Stimulated activated CD8-positive, alpha-beta memory T cell treated with anti-CD3 and anti-CD28 coated beads, Interleukin-7, amount 100 ng/mL, for 4 hours (primary cell): Measurements from ENCODE around the gene SMYD3.

Experiments used
- DNase-seq, 2 donors: peaks; one replicate each; pipeline ENCODE4 v3.0.0-alpha.2; 2020; ENCODE audit warnings: low read depth in 2 of 2

SMYD3 gene

DNA sequence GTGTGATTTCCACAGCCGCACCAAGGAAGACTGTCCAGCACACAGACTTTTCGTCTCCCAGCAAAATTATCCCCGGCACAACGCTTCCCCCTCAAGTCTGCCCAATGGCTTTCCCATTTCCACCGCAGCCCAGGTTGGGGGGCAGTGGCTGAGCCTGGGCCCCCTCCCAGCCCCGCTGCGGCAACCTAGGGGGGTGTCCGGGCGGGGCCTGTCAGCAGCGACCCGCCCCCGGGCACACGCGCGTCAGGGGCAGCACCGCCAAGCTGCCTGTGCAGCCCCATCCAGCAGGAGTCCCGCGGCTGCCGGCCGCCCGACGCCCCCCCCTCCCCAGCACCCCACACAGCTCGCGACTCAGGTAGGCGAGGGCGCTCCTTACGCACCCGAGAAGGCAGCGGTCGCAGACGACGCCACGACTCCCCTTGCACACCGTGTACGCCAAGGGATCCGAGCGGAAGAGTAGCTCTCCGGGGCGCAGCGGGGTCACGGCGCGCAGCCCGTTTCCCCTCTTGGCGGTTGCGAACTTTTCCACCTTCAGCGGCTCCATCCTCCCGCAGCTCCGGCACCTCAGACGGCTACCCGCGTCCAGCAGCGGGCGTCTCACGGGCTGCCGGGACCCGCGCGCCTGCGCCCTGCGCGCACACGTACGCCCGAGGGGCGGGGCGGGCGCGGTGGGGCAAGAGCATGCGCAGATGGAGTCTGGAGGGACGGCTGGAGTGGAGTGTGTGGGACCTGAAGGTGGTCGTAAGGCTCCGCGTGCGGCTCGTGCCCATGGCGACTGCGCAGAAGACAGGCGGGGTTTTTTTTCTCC, at the start of gene SMYD3:
SMYD3 (minus strand) TSS at position 606 of the 808 bp plus-strand sequence.
- peak; percentile 40 to 68 for DNase-seq

DNA sequence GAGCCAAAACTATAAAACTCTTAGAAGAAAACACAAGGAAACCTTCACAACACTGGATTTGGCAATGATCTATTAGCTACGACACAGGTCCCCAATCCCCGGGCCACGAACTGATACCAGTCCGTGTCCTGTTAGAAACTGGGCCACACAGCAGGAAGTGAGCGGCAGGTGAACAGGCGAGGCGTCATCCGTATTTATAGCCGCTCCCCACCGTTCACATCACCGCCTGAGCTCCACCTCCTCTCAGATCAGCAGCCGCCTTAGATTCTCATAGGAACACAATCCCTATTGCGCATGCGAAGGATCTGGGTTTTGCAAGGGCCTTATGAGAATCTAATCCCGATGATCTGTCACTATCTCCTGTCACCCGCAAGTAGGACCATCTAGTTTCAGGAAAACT, 47.1 kb upstream of the SMYD3 start:
- DNase-seq = no peak

DNA sequence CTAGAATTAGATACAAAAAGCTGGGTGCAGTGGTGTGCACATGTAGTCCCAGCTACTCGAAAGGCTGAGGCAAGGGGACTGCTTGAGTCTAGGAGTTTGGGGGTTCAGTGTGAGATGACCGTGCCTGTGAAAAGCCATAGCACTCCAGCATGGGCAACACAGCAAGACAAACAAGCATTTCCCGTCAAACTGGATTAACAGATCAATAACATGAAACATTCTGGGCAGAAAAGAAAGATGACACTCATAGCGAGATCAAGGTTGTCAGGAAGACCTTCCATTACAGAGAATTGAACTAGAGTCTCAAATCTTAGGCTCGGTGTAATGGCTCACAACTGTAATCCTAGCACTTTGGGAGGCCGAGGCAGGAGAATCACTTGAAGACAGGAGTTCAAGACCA, 45.0 kb upstream of the SMYD3 start:
- DNase-seq = no peak

DNA sequence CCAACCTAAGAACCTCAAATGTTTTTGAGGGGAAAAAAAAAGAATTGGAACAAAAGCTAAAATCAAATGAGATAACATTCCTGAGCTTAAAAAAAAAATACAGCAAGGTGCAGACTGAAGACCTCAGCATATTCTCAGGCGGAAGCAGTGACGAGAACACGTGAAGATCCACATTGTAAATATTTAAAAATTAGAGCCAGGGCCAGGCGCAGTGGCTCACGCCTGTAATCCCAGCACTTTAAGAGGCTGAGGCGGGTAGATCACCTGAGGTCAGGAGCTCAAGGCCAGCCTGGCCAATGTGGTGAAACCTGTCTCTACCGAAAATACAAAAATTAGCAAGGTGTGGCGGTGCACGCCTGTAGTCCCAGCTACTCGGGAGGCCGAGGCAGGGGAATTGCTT, 43.3 kb upstream of the SMYD3 start:
- no peak for DNase-seq

DNA sequence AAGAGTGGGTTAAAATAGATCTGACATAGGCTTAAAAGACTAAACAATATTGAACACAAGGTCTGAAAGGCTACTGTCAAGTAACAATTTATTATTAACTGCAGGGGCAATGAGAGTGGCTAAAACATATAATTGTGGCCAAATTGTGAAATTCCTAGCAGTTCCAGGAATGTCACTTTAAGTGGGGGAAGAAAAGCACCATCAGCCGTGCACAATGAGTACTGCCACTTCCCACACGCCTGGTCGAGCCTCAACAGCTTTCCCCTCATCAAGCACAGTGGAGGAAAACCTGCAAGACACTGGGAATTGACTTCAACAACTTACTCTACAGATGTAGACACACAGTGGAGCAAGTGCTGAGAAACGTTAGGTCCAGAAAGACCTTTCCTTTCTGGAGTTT, 42.6 kb upstream of the SMYD3 start:
- no peak for DNase-seq

DNA sequence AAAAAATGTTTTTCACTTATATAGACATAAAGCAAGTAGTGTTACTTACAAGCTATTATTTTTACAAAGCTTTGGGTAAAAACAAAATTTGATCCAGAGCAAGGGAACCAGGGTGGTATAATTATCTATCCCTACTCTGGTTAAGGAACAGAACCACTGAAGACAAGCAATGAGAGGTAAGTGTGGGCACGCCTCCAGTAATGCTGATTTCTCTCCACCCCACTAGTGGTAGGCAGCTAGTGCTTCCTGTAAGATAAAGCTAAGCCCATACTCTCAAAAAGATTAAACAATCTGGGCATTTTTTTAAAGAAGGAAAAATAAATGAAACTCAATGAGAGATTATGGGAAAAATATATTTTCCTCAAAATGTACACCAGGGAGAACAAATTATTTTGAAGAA, 36.9 kb upstream of the SMYD3 start:
- DNase-seq = no peak

DNA sequence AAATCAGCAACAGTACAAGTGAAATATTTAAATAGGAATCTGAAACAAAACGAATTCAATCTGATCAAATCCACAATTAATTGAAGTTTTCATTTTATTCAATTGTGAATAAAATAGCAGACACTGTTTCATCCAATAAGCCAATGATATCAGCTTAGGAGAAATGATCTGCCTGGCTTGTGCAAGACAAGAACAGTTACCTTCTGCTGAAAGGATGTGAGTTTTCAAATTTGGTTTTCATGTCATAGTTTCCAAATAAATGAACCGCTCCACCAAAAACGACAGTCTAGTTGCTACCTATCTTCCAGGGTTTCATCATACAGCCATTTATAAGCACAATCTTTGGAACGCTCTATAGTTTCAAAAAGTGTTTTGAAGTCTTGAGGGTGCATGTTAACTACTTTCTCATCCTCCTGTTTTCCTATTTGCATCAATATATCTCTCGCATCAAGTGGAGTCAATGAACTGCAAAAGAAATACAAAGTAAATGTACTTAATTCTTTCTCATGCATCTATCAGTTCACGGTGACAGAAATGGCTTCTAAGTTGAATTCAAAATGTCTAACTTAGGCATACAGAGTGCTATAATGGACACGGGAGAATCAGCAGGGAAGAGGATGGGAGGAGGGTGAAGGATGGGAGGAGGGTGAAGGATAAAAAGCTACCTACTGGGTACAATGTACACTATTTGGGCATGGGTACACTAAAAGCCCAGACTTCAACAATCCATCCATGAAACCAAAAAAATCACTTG, 33.8 kb upstream of the SMYD3 start:
- DNase-seq = no peak

DNA sequence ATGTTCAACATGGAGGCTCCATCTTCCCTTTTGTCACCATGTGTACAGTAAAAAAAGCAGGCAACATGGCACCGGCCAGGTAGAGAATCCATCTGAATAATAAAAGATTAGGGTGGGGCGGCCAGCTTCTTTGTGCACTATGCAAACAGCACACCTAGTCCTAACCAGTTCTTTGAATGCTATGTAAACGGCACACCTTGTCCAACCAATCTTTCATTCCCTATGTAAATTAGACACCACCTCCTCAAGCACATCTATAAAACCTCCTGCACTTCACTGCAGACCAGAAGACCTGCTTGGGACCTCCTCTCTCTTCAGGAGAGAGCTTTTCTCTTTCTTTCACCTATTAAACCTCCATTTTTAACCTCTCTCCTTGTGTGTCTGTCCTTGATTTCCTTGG, 30.8 kb upstream of the SMYD3 start:
- DNase-seq = no peak

DNA sequence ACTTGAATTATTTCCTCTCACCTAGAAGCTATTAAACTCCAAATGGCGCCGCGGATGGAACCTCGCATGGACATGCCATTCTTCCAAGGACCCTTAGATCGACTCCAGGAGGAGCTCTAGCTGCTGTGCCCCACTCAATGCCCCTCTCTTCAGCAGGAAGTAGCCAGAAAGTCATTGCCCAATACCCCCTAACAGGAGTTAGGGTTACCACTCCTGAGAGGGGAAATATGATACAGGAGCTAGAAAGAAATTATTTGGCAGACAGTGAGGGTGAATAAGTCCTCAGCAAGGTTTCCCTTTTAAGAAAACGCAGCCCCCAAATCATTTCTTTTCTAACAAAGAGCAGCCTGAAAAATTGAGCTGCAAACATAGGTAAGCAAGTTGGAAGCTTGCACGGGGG, 30.4 kb upstream of the SMYD3 start:
- DNase-seq = no peak

DNA sequence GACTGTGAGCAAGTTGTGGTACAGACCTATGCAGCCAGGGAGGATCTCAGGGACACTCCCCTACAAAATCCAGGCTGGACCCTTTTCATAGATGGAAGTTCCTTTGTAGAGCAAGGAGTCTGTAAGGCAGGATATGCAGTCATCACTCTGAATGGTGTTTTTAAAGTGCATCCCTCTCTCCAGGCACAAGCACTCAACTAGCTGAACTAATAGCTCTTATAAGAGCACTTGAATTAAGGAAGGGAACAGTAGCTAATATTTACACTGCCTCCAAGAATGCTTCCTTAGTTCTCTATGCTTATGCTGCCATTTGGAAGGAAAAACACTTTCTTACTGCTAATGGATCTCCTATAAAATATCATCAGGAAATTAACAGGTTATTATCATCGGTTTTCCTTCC, 27.0 kb upstream of the SMYD3 start:
- no peak for DNase-seq

DNA sequence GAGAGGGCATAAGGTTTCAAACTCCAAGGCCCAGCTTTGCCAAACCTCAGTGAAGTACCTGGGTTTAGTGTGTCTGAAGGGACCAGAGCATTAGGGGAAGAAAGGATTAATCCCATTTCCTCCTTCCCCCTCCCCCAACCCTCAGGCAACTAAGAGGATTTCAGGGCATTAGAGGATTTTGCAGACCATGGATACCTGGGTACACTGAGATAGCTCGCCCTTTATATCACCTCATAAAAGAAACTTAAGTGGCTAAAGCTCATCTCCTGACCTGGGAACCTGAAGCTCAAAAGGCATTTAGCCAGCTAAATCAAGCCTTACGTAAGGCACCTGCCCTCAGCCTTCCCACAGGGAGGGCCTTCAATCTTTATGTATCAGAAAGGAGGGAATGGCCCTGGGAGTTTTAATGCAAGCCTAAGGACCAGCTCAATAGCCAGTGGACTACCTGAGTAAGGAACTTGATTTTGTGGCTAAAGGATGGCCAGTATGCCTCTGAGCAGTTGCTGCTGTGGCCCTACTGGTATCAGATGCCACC, 26.4 kb upstream of the SMYD3 start:
- DNase-seq = no peak

DNA sequence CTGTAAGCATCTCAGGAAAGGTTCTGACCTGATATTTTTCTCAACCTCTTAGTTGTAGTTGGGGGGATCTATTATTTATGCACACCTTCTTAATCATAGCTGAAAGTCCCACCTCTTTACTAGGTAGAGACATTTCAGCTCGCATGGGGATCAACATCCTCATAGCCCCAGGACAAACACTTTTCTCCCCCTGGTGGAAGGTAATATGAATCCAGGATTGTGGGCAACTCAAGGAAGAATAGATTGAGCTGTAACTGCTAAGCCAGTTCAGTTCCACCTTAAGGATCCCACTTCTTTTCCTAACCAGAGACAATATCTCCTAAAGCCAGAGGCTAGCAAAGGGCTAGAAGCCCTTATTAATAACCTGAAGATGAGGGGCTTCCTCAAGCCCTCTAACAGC, 25.4 kb upstream of the SMYD3 start:
- no peak for DNase-seq

DNA sequence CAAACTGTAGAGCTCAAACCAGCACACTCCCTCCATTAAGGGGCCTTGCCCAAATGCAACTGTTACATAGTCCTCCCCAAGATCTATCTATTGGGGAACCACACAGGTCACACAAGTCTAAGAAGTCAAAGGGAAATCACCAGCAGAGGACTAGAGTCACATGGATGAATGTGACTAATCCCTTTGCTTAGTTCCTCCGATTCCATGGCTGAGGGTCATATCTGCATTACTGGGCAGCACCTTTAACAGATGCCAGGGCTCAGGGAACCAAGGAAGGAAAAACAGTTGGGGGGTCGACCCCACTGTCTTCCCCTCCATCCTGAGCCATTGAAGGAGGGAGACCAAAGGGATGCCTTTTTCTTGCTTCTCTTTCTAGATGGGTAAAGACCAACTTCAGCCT, 23.4 kb upstream of the SMYD3 start:
- no peak for DNase-seq

DNA sequence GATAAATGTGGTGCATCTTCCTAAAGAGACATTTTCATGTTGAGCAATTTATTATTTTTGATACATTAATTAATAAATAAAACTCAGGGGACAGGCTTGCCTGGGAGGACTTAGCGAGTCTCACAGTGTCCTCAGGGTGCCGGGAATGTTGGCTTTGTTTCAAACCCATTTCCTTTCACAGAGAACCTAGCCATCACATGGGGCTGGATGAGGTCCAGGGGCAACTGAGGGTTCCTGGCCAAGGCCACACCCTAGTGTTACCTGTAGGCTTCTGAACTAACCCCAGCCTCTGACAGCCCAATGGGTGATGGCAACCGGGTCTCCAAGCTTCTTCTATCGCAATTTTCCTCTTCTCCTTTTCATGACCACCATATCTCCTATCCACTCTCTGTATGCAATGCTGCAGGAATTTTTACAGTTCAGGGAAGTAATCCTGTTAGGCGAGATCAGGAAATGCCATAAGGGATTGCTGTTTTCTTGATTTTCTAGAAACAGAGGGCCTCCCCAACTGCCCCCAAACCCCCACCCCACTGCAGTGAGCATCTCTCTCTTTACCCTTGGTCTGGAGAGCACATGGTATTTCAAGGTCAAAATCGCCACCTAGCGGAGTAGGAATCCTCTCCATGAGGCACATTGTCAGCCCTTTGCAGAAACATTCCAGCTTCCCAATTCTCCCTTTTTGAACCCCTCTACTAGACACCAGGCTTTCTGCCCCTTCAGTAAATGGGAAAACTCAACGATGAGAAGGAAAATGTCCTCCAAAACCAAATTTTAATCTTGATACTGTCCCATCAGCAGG, 22.1 kb upstream of the SMYD3 start:
- DNase-seq = no peak

DNA sequence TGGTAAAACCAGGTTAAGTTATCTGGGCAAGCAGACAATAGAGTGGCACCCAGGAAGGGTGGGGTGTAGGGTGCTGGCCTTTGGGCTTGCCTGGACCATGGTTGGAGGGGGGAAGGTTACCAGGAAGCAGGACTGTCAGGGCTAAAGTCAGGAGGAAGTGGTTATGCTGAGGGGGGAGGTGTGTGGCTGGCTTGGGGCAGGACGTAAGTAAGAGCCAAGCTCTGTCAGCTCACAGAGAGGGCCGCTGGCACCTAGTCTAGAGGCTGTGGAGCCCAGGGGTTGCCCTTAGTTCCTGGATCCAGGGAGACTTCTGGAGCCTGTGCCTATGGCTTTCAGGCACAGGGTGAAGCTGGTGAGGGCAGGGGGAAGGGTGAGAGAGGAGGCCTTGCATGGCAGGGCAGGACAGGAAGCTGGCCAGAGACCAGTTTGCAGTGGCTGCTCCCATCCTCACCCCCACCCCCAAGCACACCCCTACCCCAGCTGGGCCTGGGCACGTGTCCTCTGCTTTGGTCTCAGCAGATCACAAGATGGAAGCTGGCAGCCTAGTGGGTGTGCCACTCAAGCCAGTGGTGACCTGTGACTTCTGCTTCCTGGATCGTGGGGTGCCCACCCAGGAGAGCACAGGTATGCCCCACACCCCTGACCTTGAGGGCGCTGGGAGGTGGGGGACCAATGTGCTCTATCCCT, 20.5 kb upstream of the SMYD3 start:
- DNase-seq = no peak

DNA sequence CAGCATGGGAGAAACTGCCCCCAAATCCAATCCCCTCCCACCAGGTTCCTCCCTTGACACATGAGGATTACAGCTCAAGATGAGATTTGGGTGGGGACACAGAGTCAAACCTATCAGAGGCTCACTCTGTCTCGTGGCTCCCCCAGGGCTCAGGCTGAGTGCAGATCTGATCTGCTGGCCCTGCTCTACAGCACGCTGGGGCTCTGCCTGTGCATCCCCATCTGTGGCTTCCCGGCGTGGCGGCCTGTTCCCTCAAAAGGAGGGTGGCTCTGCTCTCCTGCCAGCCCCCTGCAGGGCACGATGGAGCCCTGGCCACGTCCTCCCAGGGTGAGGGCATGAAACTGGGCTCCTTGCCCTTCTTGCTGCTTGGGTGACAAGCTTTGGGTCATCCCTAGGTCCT, 19.8 kb upstream of the SMYD3 start:
- no peak for DNase-seq

DNA sequence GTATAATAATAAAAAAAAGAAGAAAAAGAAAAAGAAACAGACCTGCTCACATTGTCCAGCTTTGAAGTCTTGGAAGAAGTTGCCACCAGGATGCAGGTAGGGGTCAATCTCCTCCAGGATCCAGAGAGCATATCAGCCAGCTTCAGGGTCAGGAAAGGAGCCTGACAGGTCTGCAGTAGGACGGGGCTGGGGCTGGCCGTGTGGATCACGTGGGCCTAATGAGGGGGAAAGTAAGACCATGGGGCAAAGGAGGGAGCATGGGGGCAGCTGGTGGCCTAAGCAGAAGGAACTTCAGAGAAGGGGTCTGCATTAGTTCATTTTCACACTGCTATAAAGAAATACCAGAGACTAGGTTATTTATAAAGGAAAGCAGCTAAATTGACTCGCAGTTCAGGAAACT, 19.3 kb upstream of the SMYD3 start:
- DNase-seq = no peak

DNA sequence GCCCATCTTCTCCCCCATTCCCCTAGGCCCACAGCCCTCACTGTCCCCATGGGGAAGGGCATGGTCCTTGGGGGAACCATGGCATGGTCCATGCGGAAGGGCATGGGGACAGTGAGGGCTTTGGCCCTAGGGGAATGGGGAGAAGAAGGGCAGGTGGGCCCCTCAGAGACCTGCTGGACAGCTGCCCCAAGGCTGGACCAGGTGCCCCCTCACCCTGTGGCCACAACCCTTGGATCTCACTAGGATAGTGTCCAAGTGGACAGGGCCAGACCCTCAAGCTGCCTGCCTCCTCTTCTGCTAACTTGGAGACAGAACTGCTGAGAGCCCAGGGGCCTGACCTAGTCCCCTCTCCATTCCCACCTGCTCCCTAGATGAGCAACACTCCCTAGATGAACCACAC, 12.4 kb upstream of the SMYD3 start:
- DNase-seq = no peak

DNA sequence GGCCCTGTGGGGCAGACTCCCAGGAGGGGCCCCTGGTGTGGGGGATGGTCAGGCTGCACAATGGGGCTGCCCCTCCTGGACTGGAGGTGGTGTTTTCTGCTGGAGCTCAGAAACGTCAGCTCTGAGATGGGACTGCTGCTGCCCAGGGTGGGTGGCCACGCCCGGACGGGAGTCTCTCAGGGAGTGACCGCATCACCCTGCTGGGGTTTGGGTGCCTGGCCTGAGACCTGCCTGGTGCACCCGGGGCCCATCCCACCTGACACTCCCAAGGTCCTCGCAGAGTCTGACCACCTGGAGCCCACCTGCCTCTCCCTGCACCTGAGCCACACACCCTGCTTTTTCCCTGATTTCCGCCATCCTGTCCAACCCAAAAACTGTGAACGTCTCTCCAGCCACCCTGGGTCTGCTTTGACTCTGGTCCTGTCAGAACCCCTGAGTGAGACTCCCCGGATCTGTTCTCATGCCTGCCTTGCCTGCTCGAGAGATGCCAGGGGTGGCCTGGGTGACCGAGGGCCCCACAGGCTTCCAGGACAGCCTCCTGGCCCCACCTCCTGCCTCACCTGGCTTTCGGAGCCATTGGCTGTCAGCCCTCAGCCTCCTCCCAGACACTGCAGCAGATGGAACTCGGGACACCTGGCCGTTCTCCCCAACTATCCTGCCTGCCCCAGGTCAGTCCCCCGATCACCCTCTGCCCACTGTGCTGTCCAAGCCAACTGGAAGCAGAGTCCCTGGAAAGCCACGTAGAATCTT, 11.6 kb upstream of the SMYD3 start:
- no peak for DNase-seq

DNA sequence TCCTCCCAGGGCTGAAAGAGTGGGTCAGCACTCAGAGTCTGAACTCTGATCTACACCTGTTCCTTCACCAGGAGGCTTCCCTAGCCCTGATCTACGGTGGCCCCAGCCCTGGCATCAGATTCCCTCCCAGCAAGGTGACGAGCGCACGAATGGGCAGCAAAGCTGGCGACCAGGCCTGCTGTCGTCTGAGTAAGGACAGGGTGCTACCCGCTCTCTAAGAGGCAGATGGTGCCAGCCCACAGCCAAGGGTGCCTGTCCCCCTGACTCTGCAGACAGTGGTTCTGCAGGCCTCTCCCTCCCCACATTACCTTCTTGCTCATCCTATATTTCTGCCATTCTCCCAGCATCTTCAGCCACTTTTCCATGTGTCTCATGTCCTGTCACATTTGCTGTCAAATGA, 10.3 kb upstream of the SMYD3 start:
- DNase-seq = no peak

DNA sequence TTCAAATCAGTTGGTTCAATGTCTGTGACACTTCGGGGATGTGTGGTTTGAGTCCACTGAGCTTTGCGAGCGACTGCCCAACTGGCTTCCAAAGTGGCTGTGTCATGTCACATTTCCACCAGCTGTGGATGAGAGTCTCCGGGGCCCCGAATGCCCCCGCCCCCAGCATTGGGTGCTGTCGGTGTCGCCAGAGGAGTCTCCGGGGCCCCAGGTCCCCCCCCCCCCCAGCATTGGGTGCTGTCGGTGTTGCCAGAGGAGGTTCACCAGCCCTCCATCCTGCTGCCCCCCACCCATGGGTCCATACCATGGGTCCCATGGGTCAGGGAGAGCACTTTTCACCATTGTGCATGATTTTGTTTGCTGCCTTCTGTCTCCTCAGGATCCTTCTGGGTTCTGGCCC, 9.0 kb upstream of the SMYD3 start:
- DNase-seq = no peak
